ENCODE data around the gene SCAF1.

GRCh38 chr19:49666120-49666444, 24.1 kb downstream of the SCAF1 start:
- TF ChIP-seq CTCF (IDR thresholded peaks at IDR 0.05) (no peak), POLR2A (IDR thresholded peaks at IDR 0.05) (no peak)
